C4-2B (cell line): ENCODE measurements around the gene PRRT2.

ENCODE experiments used
- CTCF ChIP-seq: fragments of 450-650 bp; conservative IDR thresholded peaks from 2 replicates; pipeline ENCODE4 v1.5.1; 2017; ENCODE audit warnings: mild to moderate bottlenecking
- ZFX ChIP-seq: fragments of 450-650 bp; IDR thresholded peaks from 2 replicates; pipeline ENCODE4 v1.6.1; 2017

- TF ChIP-seq CTCF (no peak), ZFX (no peak)
Measured at GRCh38 chr16:29766571-29766970, 45.4 kb upstream of the PRRT2 start.
